HG02840 (cell line): Measurements from ENCODE around the gene SS18L1.

Experiments
- ATAC-seq: cut with Tn5 transposase; IDR thresholded peaks from one replicate; pipeline ENCODE4 v1.9.1; 2021; ENCODE audit warnings: mild to moderate bottlenecking, moderate library complexity, moderate number of reproducible peaks; ENCODE audit not compliant: unreplicated experiment, low FRiP score

The SS18L1 gene

GRCh38 chr20:62191781-62192559 lies 48.4 kb downstream of the SS18L1 start:
- no peak for ATAC-seq

- no peak for ATAC-seq
Measured at GRCh38 chr20:62192635-62193034, 49.1 kb downstream of the SS18L1 start.

- ATAC-seq: no peak
Measured at GRCh38 chr20:62193079-62194025, 49.8 kb downstream of the SS18L1 start.

GRCh38 chr20:62195075-62195405 lies 51.5 kb downstream of the SS18L1 start:
- no peak for ATAC-seq

GRCh38 chr20:62195736-62196135 lies 52.2 kb downstream of the SS18L1 start:
- no peak for ATAC-seq

- ATAC-seq: no peak
Measured at GRCh38 chr20:62196286-62196685, 52.7 kb downstream of the SS18L1 start.

- no peak for ATAC-seq
Measured at GRCh38 chr20:62197311-62197710, 53.7 kb downstream of the SS18L1 start.

- ATAC-seq: no peak
Measured at GRCh38 chr20:62197801-62198200, 54.2 kb downstream of the SS18L1 start.

GRCh38 chr20:62198496-62198895 lies 54.9 kb downstream of the SS18L1 start:
- ATAC-seq: no peak

GRCh38 chr20:62198931-62199330 lies 55.4 kb downstream of the SS18L1 start:
- ATAC-seq: no peak

GRCh38 chr20:62200491-62201172 lies 57.1 kb downstream of the SS18L1 start:
- no peak for ATAC-seq

- ATAC-seq: no peak
Measured at GRCh38 chr20:62201173-62202082, 57.9 kb downstream of the SS18L1 start.

- no peak for ATAC-seq
Measured at GRCh38 chr20:62202083-62202395, 58.5 kb downstream of the SS18L1 start.

GRCh38 chr20:62202676-62203377 lies 59.3 kb downstream of the SS18L1 start:
- ATAC-seq: no peak

GRCh38 chr20:62203378-62204030 lies 59.9 kb downstream of the SS18L1 start:
- ATAC-seq: no peak

GRCh38 chr20:62205618-62206387 lies 62.2 kb downstream of the SS18L1 start:
- no peak for ATAC-seq

- ATAC-seq: no peak
Measured at GRCh38 chr20:62206388-62206775, 62.8 kb downstream of the SS18L1 start.

- ATAC-seq: no peak
Measured at GRCh38 chr20:62208061-62208794, 64.7 kb downstream of the SS18L1 start.
